ENCODE measurements around the gene DPYD.
A peak's percentile ranks its signal among the peaks of the same experiment; 100 is the strongest.

Gene DPYD

DNA sequence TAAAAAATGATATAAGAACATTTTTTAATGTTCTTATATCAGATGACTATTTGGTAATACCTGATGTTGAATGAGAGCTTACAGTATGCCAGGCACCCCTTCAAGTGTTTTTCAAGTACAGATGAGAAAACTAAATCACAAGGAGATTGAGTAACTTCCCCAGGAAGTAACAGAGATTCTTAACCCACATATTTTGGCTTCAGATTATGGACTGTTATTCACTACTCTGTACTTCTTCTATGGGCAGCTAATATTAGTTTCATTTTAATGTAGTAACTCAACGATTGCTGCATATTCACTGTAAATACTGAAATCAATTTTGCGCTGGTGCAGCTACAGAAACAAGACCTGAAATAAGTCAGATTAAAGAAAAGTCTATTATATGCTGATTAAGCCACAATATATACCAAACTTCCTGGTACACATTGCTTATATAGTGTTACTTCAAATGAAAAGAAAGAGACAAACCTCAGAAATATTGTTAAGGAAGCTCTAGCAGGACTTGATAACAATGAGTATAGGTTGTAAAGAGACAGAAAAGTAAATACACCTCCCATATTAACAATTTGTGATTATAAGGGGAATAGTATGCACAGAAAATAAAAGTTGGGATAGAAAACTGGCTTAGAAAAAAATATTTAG, 19.7 kb downstream of the DPYD start:
- peaks cover 18% of the 10 kb centered on the region for H3K4me1 ChIP-seq (ENCODE audit: insufficient read depth, low read length, poor library complexity, severe bottlenecking)
- H3K36me3 ChIP-seq (ENCODE audit: insufficient read depth, low read length): peaks cover 16% of the 10 kb centered on the region; the same call in 1 of the 2 replicates
- no peaks in the 10 kb centered on the region for H3F3A ChIP-seq (ENCODE audit: low read depth)
- peaks cover 16% of the 10 kb centered on the region; the same call in 1 of the 2 replicates for H3K9me3 ChIP-seq (ENCODE audit: insufficient read depth, low read depth, low read length)
- no peak overlapping the region for H3K9ac ChIP-seq (ENCODE audit: low read depth, low read length, poor library complexity, severe bottlenecking)
- H3K4me2 ChIP-seq (ENCODE audit: low read depth, low read length, poor library complexity, severe bottlenecking): peak overlapping the region; percentile 62
- TF ChIP-seq, protein P1, sequence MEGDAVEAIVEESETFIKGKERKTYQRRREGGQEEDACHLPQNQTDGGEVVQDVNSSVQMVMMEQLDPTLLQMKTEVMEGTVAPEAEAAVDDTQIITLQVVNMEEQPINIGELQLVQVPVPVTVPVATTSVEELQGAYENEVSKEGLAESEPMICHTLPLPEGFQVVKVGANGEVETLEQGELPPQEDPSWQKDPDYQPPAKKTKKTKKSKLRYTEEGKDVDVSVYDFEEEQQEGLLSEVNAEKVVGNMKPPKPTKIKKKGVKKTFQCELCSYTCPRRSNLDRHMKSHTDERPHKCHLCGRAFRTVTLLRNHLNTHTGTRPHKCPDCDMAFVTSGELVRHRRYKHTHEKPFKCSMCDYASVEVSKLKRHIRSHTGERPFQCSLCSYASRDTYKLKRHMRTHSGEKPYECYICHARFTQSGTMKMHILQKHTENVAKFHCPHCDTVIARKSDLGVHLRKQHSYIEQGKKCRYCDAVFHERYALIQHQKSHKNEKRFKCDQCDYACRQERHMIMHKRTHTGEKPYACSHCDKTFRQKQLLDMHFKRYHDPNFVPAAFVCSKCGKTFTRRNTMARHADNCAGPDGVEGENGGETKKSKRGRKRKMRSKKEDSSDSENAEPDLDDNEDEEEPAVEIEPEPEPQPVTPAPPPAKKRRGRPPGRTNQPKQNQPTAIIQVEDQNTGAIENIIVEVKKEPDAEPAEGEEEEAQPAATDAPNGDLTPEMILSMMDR (conservative IDR thresholded peaks at IDR 0.05; ENCODE audit: low read length): no peak
- TF ChIP-seq EZH2phosphoT487 (IDR thresholded peaks at IDR 0.05; ENCODE audit: borderline replicate concordance): no peak
- no peaks in the 10 kb centered on the region for H3K9me2 ChIP-seq (replicated peaks; ENCODE audit: low read depth, low read length)
- H4K20me1 ChIP-seq (ENCODE audit: insufficient read depth, low read length, poor library complexity, severe bottlenecking): peaks cover 4% of the 10 kb centered on the region
- no peak overlapping the region for H3K4me3 ChIP-seq (ENCODE audit: low read length, poor library complexity, severe bottlenecking)
- H3K27me3 ChIP-seq (ENCODE audit: insufficient read depth, low read length, poor library complexity, severe bottlenecking): no peaks in the 10 kb centered on the region
- peaks cover 67% of the 10 kb centered on the region for H3K79me2 ChIP-seq (ENCODE audit: insufficient read depth, low read length)
- H2AFZ ChIP-seq (ENCODE audit: low read length): no peak overlapping the region

DNA sequence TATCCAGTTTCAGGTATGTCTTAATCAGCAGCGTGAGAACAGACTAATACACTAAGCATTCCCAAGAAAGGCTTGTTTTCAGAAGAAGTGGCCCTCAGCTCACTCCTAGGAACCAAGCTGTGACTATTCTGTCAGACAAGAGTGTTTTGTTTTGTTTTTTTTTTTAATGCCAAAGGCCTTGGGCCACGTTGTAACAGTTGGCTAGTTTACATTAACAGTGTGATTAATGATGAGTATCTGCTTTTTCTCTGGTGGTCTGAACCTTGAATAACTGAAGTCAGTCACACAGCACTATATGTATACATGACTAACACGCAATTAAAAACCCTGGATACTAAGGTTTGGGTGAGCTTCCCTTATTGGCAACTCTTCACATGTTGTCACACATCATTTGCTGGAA, 21.9 kb downstream of the DPYD start:
- Histone ChIP-seq H3K36me3 (ENCODE audit: insufficient read depth, low read length) (peaks cover 16% of the 10 kb centered on the region; the same call in 1 of the 2 replicates), H4K20me1 (ENCODE audit: insufficient read depth, low read length, poor library complexity, severe bottlenecking) (peaks cover 4% of the 10 kb centered on the region), H3K9me3 (ENCODE audit: insufficient read depth, low read depth, low read length) (peaks cover 16% of the 10 kb centered on the region; the same call in 1 of the 2 replicates), H3K4me1 (ENCODE audit: insufficient read depth, low read length, poor library complexity, severe bottlenecking) (peaks cover 13% of the 10 kb centered on the region), H2AFZ (ENCODE audit: low read length) (no peak overlapping the region), H3K9ac (ENCODE audit: low read depth, low read length, poor library complexity, severe bottlenecking) (no peak overlapping the region), H3F3A (ENCODE audit: low read depth) (no peaks in the 10 kb centered on the region), H3K4me2 (ENCODE audit: low read depth, low read length, poor library complexity, severe bottlenecking) (no peak overlapping the region), H3K27me3 (ENCODE audit: insufficient read depth, low read length, poor library complexity, severe bottlenecking) (no peaks in the 10 kb centered on the region), H3K79me2 (ENCODE audit: insufficient read depth, low read length) (peaks cover 62% of the 10 kb centered on the region), H3K9me2 (replicated peaks; ENCODE audit: low read depth, low read length) (no peaks in the 10 kb centered on the region), H3K4me3 (ENCODE audit: low read length, poor library complexity, severe bottlenecking) (no peak overlapping the region)
- TF ChIP-seq, protein P1 (conservative IDR thresholded peaks at IDR 0.05; ENCODE audit: low read length): no peak
- no peak for TF ChIP-seq EZH2phosphoT487 (IDR thresholded peaks at IDR 0.05; ENCODE audit: borderline replicate concordance)

DNA sequence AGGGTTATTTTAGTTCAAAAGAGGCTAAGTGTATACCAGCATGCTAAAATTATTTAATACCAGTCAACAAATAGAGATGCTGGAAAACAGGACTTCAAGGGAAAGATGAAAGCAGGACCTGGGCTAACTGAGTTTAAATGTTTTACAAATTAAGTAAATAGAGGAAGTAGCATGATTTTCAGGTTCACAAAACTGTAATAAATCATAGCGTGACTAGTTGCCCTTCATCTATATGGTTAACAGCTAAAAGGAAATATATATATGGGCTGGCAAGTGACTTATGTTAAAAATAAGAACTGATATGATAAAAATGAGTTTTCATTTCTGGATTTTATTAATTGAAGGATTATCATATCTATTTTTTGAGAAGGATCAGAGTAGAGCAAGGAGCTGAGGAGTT, 25.6 kb downstream of the DPYD start:
- H3K27me3 ChIP-seq (ENCODE audit: insufficient read depth, low read length, poor library complexity, severe bottlenecking): no peaks in the 10 kb centered on the region
- no peaks in the 10 kb centered on the region for H3K9me2 ChIP-seq (replicated peaks; ENCODE audit: low read depth, low read length)
- H2AFZ ChIP-seq (ENCODE audit: low read length): no peak overlapping the region
- H3K79me2 ChIP-seq (ENCODE audit: insufficient read depth, low read length): peaks cover 63% of the 10 kb centered on the region
- peaks cover 3% of the 10 kb centered on the region for H3K4me1 ChIP-seq (ENCODE audit: insufficient read depth, low read length, poor library complexity, severe bottlenecking)
- H3K36me3 ChIP-seq (ENCODE audit: insufficient read depth, low read length): peaks cover 16% of the 10 kb centered on the region; the same call in 1 of the 2 replicates
- peaks cover 16% of the 10 kb centered on the region; the same call in 1 of the 2 replicates for H3K9me3 ChIP-seq (ENCODE audit: insufficient read depth, low read depth, low read length)
- no peak overlapping the region for H3K9ac ChIP-seq (ENCODE audit: low read depth, low read length, poor library complexity, severe bottlenecking)
- H4K20me1 ChIP-seq (ENCODE audit: insufficient read depth, low read length, poor library complexity, severe bottlenecking): no peaks in the 10 kb centered on the region
- TF ChIP-seq EZH2phosphoT487 (IDR thresholded peaks at IDR 0.05; ENCODE audit: borderline replicate concordance): no peak
- TF ChIP-seq, protein P1 (conservative IDR thresholded peaks at IDR 0.05; ENCODE audit: low read length): no peak
- H3F3A ChIP-seq (ENCODE audit: low read depth): no peaks in the 10 kb centered on the region
- no peak overlapping the region for H3K4me2 ChIP-seq (ENCODE audit: low read depth, low read length, poor library complexity, severe bottlenecking)
- no peak overlapping the region for H3K4me3 ChIP-seq (ENCODE audit: low read length, poor library complexity, severe bottlenecking)

All from Loucy (cell line).